HCT116 (cell line): ENCODE results near the gene DELE1. TPM values are rescaled to one million over a fixed set of nuclear protein-coding genes. Genes with fewer than 3 reads are reported as not detected.
A peak's percentile ranks its signal among the peaks of the same experiment; 100 is the strongest.

Experiments
- ATAC-seq: fragments of 200-7000 bp; cut with Tn5 transposase; 2 replicates; pipeline ENCODE4 v1.9.1; 2020; ENCODE audit warnings: mild to moderate bottlenecking, moderate library complexity
- BruUV-seq: library from RNA; stranded (reverse); fragments of 400-500 nt; replicated peaks from 2 replicates; lab custom pipeline; 2021; lab: Mats Ljungman, UMichigan
- CTCF ChIA-PET: fragments of 300-600 bp; sonication (Branson Sonifier 250); formaldehyde crosslinking; loops from one replicate; lab custom pipeline; 2021; ENCODE audit warnings: antibody characterized with exemption; lab: Charles Lee
- POLR2A ChIA-PET: fragments of 300-600, 350-600 bp; sonication (Branson Sonifier 250); formaldehyde crosslinking; loops from one replicate; lab custom pipeline; 2021; ENCODE audit warnings: antibody characterized with exemption; lab: Charles Lee
- RAD21 ChIA-PET, 2 experiments: fragments of 300-600 bp; sonication (Branson Sonifier 250); formaldehyde crosslinking; loops; one replicate each; lab custom pipeline; 2023; ENCODE audit warnings: low total read pairs in 2 of 2; ENCODE audit not compliant: uncharacterized antibody in 2 of 2, unreplicated experiment in 2 of 2, low non-redundant PET in 1 of 2; lab: Charles Lee
- DNase-seq: peaks from one replicate; pipeline ENCODE4 v3.0.0-alpha.2; 2010; ENCODE audit warnings: low read depth, low spot score
- H2AFZ ChIP-seq: fragments of 200-600 bp; shearing (Covaris generic), sonication (generic); 2 replicates; pipeline ENCODE4 v1.6.1; 2017; ENCODE audit warnings: low read depth, mixed run types, mixed read lengths, antibody characterized with exemption, low read length; ENCODE audit not compliant: poor library complexity, severe bottlenecking
- H3K27ac ChIP-seq: 2 replicates; pipeline ENCODE4 v1.5.1; 2012; ENCODE audit warnings: low read depth, low read length
- H3K27me3 ChIP-seq: fragments of 200-600 bp; sonication (generic); 2 replicates; pipeline ENCODE4 v1.6.1; 2016; ENCODE audit warnings: mixed run types, low read length, mixed read lengths; ENCODE audit not compliant: insufficient read depth
- H3K36me3 ChIP-seq, 2 experiments: fragments of 200-500 bp in 1 of 2; fragments of 200-600 bp in 1 of 2; sonication (Bioruptor generic) in 1 of 2; sonication (generic) in 1 of 2; 2 replicates each; pipeline versions ENCODE4 v1.5.1 to v1.6.1; 2014 to 2016; ENCODE audit warnings: low read length in 2 of 2, inconsistent platforms in 1 of 2, mixed read lengths in 1 of 2, mixed run types in 1 of 2; ENCODE audit not compliant: insufficient read depth in 2 of 2, control insufficient read depth in 1 of 2
- H3K4me1 ChIP-seq, 2 experiments: fragments of 200-600 bp in 1 of 2; sonication (generic) in 1 of 2; 2 replicates each; pipeline versions ENCODE4 v1.5.1 to v1.6.1; 2012 to 2017; ENCODE audit warnings: low read length in 2 of 2, inconsistent platforms in 1 of 2, mild to moderate bottlenecking in 1 of 2, mixed read lengths in 1 of 2, mixed run types in 1 of 2, moderate library complexity in 1 of 2; ENCODE audit not compliant: insufficient read depth in 2 of 2, control insufficient read depth in 1 of 2
- H3K4me2 ChIP-seq: fragments of 200-600 bp; sonication (generic); 2 replicates; pipeline ENCODE4 v1.6.1; 2017; ENCODE audit warnings: mixed run types, low read length, mixed read lengths
- H3K4me3 ChIP-seq, 2 experiments: fragments of 200-600 bp in 1 of 2; sonication (generic) in 1 of 2; replicated peaks in 1 of 2; 2 replicates each; pipeline ENCODE4 v1.5.1; 2011 to 2016; ENCODE audit warnings: low read length in 2 of 2, control low read depth in 1 of 2, low read depth in 1 of 2, mild to moderate bottlenecking in 1 of 2, mixed read lengths in 1 of 2, mixed run types in 1 of 2
- H3K79me2 ChIP-seq: fragments of 200-600 bp; sonication (generic); 2 replicates; pipeline ENCODE4 v1.6.1; 2017; ENCODE audit warnings: mild to moderate bottlenecking, mixed run types, low read length, moderate library complexity, mixed read lengths; ENCODE audit not compliant: insufficient read depth
- H3K9ac ChIP-seq: fragments of 200-600 bp; sonication (generic); 2 replicates; pipeline ENCODE4 v1.6.1; 2016; ENCODE audit warnings: low read length, mixed read lengths
- H3K9me2 ChIP-seq: fragments of 200-600 bp; sonication (generic), shearing (Covaris generic); 2 replicates; pipeline ENCODE4 v1.6.1; 2017; ENCODE audit warnings: mixed run types, mild to moderate bottlenecking, moderate library complexity; ENCODE audit not compliant: insufficient read depth
- H3K9me3 ChIP-seq, 2 experiments: fragments of 200-500 bp in 1 of 2; fragments of 200-600 bp in 1 of 2; sonication (Bioruptor generic) in 1 of 2; sonication (generic) in 1 of 2; 2 replicates each; pipeline ENCODE4 v1.6.1; 2014 to 2017; ENCODE audit warnings: low read length in 2 of 2, mixed read lengths in 2 of 2, inconsistent platforms in 1 of 2, low read depth in 1 of 2, mild to moderate bottlenecking in 1 of 2, mixed run types in 1 of 2, moderate library complexity in 1 of 2; ENCODE audit not compliant: control insufficient read depth in 1 of 2, insufficient read depth in 1 of 2
- H4K20me1 ChIP-seq: fragments of 200-600 bp; sonication (generic), shearing (Covaris generic); 2 replicates; pipeline ENCODE4 v1.6.1; 2017; ENCODE audit warnings: mixed run types, mild to moderate bottlenecking, moderate library complexity; ENCODE audit not compliant: insufficient read depth
- ATF3 ChIP-seq: IDR thresholded peaks from 2 replicates; pipeline ENCODE4 v1.6.1; 2012
- CBX3 ChIP-seq: IDR thresholded peaks from 2 replicates; pipeline ENCODE4 v1.6.1; 2012; ENCODE audit warnings: low read depth
- CEBPB ChIP-seq: IDR thresholded peaks from 2 replicates; pipeline ENCODE4 v1.6.1; 2012; ENCODE audit warnings: low read depth
- EGR1 ChIP-seq: IDR thresholded peaks from 2 replicates; pipeline ENCODE4 v1.6.1; 2012; ENCODE audit warnings: low read depth
- ELF1 ChIP-seq: IDR thresholded peaks from 2 replicates; pipeline ENCODE4 v1.6.1; 2012; ENCODE audit warnings: low read depth, borderline replicate concordance
- EZH2phosphoT487 ChIP-seq: fragments of 200-600 bp; IDR thresholded peaks from 2 replicates; pipeline ENCODE4 v1.6.1; 2018; ENCODE audit warnings: antibody characterized with exemption, borderline replicate concordance
- MAX ChIP-seq: IDR thresholded peaks from 2 replicates; pipeline ENCODE4 v1.6.1; 2012
- POLR2A ChIP-seq: IDR thresholded peaks from 2 replicates; pipeline ENCODE4 v1.7.0; 2011; ENCODE audit warnings: borderline replicate concordance; ENCODE audit not compliant: insufficient read depth, insufficient read length; ENCODE audit errors: extremely low read depth
- RAD21 ChIP-seq: IDR thresholded peaks from 2 replicates; pipeline ENCODE4 v1.6.1; 2012; ENCODE audit warnings: low read depth, mild to moderate bottlenecking
- REST ChIP-seq: IDR thresholded peaks from 2 replicates; pipeline ENCODE4 v1.6.1; 2012; ENCODE audit warnings: low read depth
- SP1 ChIP-seq: IDR thresholded peaks from 2 replicates; pipeline ENCODE4 v1.6.1; 2012; ENCODE audit warnings: low read depth
- SRF ChIP-seq: IDR thresholded peaks from 2 replicates; pipeline ENCODE4 v1.6.1; 2012; ENCODE audit warnings: low read depth
- TCF7L2 ChIP-seq: IDR thresholded peaks from 2 replicates; pipeline ENCODE4 v1.7.0; 2011; ENCODE audit warnings: borderline replicate concordance, inconsistent platforms; ENCODE audit not compliant: insufficient read depth, insufficient read length; ENCODE audit errors: extremely low read depth
- YY1 ChIP-seq: IDR thresholded peaks from 2 replicates; pipeline ENCODE4 v1.6.1; 2011; ENCODE audit warnings: low read length, low read depth, moderate library complexity, mild to moderate bottlenecking; ENCODE audit not compliant: insufficient replicate concordance; ENCODE audit errors: extremely low read depth
- ZBTB33 ChIP-seq: IDR thresholded peaks from 2 replicates; pipeline ENCODE4 v1.6.1; 2011; ENCODE audit warnings: mild to moderate bottlenecking, low read length, moderate library complexity; ENCODE audit not compliant: insufficient replicate concordance; ENCODE audit errors: extremely low read depth
- ZFX ChIP-seq: fragments of 450-650 bp; IDR thresholded peaks from 2 replicates; pipeline ENCODE4 v1.6.1; 2017
- ZNF274 ChIP-seq: fragments of 200-500 bp; sonication (Bioruptor generic); IDR thresholded peaks from 2 replicates; pipeline ENCODE4 v1.6.1; 2014; ENCODE audit warnings: mild to moderate bottlenecking, low read depth, low read length, inconsistent platforms
- intact Hi-C: fragments of 100-400 bp; cut with micrococcal nuclease; formaldehyde crosslinking; loops from 2 replicates; pipeline ENCODE4 v1.10.0; 2022
- total RNA-seq: library from RNA; stranded (reverse); gene quantifications from one replicate; pipeline ENCODE4 v1.2.1, GENCODE V29; 2021; ENCODE audit not compliant: unreplicated experiment

Gene DELE1
- total RNA-seq, 1 experiment from 2014 or later = 74.1 TPM

- H3K9me3 ChIP-seq = no peaks in the 10 kb centered on the region
- H4K20me1 ChIP-seq = no peaks in the 10 kb centered on the region
- intact Hi-C loops = no loop called here
- H3K4me2 ChIP-seq = no peak overlapping the region
- H3K4me1 ChIP-seq = peaks cover 0 to 10% of the 10 kb centered on the region in 2 experiments; a peak in 1 of 4 replicates
- RAD21 ChIA-PET = interaction anchor here (0.9 to 2.7 kb wide), 7 partner anchors 9 to 269 kb away, joined by 3 to 19 read pairs (median 6); partner anchors contain the start of genes DELE1 (in 1 of the 2) and PCDH1 (in 1 of the 2)
- H3K4me3 ChIP-seq = no peak overlapping the region
- no peaks in the 10 kb centered on the region for H3K79me2 ChIP-seq
- CTCF ChIA-PET = interaction anchor here (0.6 to 3.2 kb wide), 24 partner anchors 8 to 369 kb away, joined by 3 to 79 read pairs (median 6); partner anchors contain the start of genes DELE1, HDAC3, PCDH1 and RELL2
- H3K27me3 ChIP-seq = no peaks in the 10 kb centered on the region
- H2AFZ ChIP-seq = peak overlapping the region; percentile 17
- DNase-seq (no peak), ATAC-seq (no peak)
- H3K9ac ChIP-seq = no peak overlapping the region
- POLR2A ChIA-PET = interaction anchor here (0.7 to 2.2 kb wide), 3 partner anchors 8 to 269 kb away, joined by 3 to 12 read pairs (median 5); partner anchors contain the start of gene RNF14
- no TSS peak for BruUV-seq
- no peaks in the 10 kb centered on the region for H3K36me3 ChIP-seq
- H3K27ac ChIP-seq = no peak overlapping the region
- TF ChIP-seq ZFX (no peak), TCF7L2 (no peak), ZNF274 (no peak), CBX3 (no peak), RAD21 (no peak), MAX (no peak), POLR2A (no peak), ELF1 (no peak), YY1 (no peak), SRF (no peak), EGR1 (no peak), REST (no peak), ZBTB33 (no peak), EZH2phosphoT487 (no peak), SP1 (no peak), CEBPB (no peak), ATF3 (no peak)
- H3K9me2 ChIP-seq = no peaks in the 10 kb centered on the region
These were observed 37.8 kb downstream of the DELE1 start for GRCh38 chr5:141961466-141961865.
